Effector memory CD4-positive, alpha-beta T cell (primary cell): ENCODE results near the gene NEUROG1.
"Not testable (repeated sequence)": the region's sequence is repeated elsewhere in the genome, so short reads cannot be mapped to it uniquely, and the experiment has no call there.

Experiments
- DNase-seq, 3 donors: peaks; one replicate each; pipeline ENCODE4 v3.0.0-alpha.2; 2020
- H3K27ac ChIP-seq: 2 replicates; pipeline ENCODE4 v1.7.0; 2013; ENCODE audit warnings: mild to moderate bottlenecking, low read length, moderate library complexity; ENCODE audit not compliant: insufficient read depth, poor library complexity, severe bottlenecking
- H3K27me3 ChIP-seq: replicated peaks from 2 replicates; pipeline ENCODE4 v1.7.0; 2013; ENCODE audit warnings: mild to moderate bottlenecking, low read length; ENCODE audit not compliant: insufficient read depth, control insufficient read depth, poor library complexity, severe bottlenecking
- H3K36me3 ChIP-seq: 2 replicates; pipeline ENCODE4 v1.7.0; 2013; ENCODE audit warnings: mild to moderate bottlenecking, low read length, moderate library complexity; ENCODE audit not compliant: control insufficient read depth, insufficient read depth
- H3K4me1 ChIP-seq: 2 replicates; pipeline ENCODE4 v1.7.0; 2013; ENCODE audit warnings: low read length, mild to moderate bottlenecking; ENCODE audit not compliant: control insufficient read depth, insufficient read depth, poor library complexity, severe bottlenecking
- H3K4me3 ChIP-seq: 2 replicates; pipeline ENCODE4 v1.7.0; 2013; ENCODE audit warnings: low read length, low read depth, mild to moderate bottlenecking; ENCODE audit not compliant: insufficient read depth, poor library complexity, severe bottlenecking
- H3K9me3 ChIP-seq: 2 replicates; pipeline ENCODE4 v1.7.0; 2013; ENCODE audit warnings: mild to moderate bottlenecking, low read length, moderate library complexity; ENCODE audit not compliant: control insufficient read depth

The NEUROG1 gene

DNA sequence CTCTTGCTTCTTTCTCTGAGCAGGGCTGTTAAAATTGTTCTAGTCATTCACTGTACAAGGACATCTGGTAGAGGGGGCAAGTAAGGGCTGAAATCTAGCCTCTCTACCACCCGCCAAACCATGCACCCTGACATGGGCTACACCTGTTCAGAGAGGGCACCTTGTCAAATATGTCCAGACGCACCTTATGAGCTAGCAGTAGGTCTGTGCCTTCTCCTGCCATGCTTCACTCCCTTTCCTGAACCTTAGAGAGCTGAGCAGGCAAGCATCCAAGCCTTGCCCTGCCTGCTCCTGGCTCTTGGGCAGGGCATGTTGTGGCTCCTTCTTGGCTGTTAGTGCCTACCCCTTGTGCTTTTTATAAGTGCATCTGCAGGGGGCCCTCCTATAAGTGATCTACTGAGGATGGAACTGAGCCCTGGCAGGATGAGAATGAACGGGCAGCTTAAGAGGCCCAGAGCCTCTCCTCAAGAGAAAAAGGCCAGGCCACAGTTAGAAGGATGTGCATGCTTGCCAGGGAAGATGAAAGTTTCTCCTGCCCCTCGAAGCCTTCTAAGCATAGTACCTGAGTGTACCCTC lies 3.8 kb upstream of the NEUROG1 start:
- Histone ChIP-seq H3K36me3 (no peaks in the 10 kb centered on the region), H3K4me1 (peaks cover 5% of the 10 kb centered on the region), H3K27me3 (peaks cover 34% of the 10 kb centered on the region), H3K27ac (no peak overlapping the region), H3K9me3 (no peaks in the 10 kb centered on the region), H3K4me3 (no peak overlapping the region)
- DNase-seq = no peak

DNA sequence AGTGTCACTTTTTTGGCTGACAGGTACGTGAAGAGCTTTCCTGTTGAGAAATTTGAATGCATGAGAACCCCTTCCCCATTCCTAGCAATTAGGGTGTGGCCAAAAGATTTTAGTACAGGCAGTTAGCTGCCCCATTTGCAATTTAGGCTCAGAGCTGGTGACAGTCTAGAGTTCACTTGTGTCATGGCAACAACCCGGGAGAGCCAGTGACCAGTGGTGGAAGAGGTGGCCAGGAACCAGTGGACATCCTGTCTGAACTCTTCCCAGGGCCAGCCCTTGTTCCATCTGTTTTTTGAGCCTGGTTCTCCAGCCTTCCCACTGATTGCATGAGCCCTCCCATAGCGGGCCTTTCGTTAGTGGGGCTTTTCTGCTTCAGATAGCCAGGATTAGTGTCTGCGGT lies 2.5 kb upstream of the NEUROG1 start:
- Histone ChIP-seq H3K4me3 (no peak overlapping the region), H3K27me3 (peaks cover 28% of the 10 kb centered on the region), H3K36me3 (no peaks in the 10 kb centered on the region), H3K9me3 (no peaks in the 10 kb centered on the region), H3K27ac (no peak overlapping the region), H3K4me1 (no peaks in the 10 kb centered on the region)
- DNase-seq = no peak

DNA sequence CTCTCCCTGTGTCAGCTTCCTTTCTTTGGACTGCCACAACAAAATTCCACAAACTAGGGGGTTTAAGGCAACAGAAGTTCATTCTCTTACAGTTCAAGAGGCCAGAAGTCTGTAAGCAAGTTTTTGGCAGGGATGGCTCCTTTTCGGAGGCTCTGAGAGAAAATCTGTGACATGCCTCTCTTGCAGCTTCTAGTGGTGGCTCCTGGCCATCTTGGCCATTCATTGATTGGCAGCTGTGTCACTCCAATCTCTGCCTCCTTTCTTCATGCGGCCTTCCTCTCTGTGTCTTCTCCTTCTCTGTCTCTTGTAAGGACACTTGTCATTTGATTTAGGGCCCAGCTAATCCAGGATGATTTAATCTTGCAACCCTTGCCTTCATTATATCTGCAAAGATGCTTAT lies 2.0 kb upstream of the NEUROG1 start:
- Histone ChIP-seq H3K27ac (no peak overlapping the region), H3K4me1 (no peaks in the 10 kb centered on the region), H3K4me3 (no peak overlapping the region), H3K27me3 (peaks cover 22% of the 10 kb centered on the region), H3K9me3 (no peaks in the 10 kb centered on the region), H3K36me3 (no peaks in the 10 kb centered on the region)
- no peak for DNase-seq

DNA sequence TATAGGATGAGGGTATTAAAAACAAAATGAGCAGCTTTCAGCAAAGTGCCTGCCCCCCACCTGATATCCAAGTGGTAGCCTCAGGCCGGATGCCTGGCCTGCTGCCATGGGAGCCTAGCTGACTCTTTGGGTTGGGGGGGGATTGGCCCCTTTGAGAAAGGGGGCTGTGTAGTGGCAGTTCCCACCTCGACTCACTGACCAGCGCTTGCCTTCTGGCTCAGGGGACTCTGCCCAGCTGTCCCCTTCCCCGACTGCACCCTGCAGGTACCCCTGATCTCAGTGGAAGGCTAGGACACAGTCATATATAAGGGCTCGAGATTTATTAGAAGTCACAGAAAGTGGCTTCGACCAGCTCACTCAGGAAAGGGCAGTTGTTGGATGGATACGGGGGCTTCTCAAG lies 1.5 kb upstream of the NEUROG1 start:
- Histone ChIP-seq H3K27me3 (peaks cover 21% of the 10 kb centered on the region), H3K27ac (no peak overlapping the region)

DNA sequence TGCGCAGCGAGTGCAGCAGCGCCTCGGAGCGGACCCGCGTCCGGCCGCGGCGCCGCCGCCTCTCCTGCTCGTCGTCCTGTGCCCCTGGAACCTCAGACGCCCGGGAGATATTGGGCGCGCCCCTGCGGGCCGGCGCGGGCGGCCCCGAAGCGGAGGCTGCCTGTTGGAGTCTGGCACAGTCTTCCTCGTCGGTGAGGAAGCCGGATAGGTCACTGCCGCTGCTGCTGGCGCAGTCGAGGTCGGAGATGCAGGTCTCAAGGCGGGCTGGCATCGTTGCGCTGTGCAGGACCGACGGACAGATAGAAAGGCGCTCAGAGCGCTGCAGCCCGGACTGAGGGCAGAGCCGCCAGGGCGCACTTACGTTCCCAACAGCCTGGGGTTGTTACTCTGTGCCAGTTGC lies 344 bp downstream of the NEUROG1 start:
- Histone ChIP-seq H3K9me3 (no peaks in the 10 kb centered on the region), H3K27me3 (peaks cover 21% of the 10 kb centered on the region), H3K4me3 (no peak overlapping the region), H3K4me1 (no peaks in the 10 kb centered on the region), H3K27ac (no peak overlapping the region), H3K36me3 (no peaks in the 10 kb centered on the region)
- no peak for DNase-seq

More for the DNA sequence above, 1.5 kb upstream of the NEUROG1 start:
- no peaks in the 10 kb centered on the region for H3K4me1 ChIP-seq
- H3K9me3 ChIP-seq = no peaks in the 10 kb centered on the region
- no peaks in the 10 kb centered on the region for H3K36me3 ChIP-seq
- H3K4me3 ChIP-seq = no peak overlapping the region
- no peak for DNase-seq

DNA sequence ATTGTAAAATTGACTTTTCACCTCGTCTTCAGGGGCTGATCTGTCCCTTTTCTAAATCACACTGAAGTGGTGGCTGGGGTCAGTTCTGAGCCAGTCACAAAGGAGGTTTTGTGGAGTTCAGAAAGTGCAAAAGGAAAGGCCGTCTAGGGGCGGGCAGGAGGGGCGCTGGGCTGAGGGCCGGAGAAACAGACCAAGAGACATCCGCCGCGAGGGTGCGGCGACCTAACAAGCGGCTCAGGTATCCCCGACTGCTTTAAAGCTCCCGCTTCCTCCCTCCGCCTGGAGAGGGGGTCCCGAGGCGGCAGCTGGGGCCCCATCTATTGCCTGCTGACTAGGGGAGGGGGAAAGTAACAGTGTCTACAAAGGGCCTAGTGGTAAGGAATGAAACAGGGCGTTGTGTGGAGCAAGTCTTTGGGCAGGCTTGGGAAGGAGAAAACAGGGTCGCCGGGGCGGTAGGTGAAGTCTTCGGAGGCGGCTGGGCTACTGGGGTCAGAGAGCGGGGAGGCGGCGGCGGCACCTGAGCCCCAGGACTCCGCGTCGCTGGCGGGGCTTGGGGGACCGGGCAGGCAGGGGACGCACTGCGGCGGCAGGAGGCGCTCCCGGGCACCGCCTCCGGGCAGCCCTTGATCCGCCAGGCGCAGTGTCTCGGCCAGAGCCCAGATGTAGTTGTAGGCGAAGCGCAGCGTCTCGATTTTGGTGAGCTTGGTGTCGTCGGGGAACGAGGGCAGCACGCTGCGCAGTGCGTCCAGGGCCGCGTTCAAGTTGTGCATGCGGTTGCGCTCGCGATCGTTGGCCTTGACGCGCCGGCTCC lies 950 bp downstream of the NEUROG1 start:
- Histone ChIP-seq H3K4me1 (no peaks in the 10 kb centered on the region), H3K36me3 (no peaks in the 10 kb centered on the region), H3K4me3 (no peak overlapping the region), H3K27me3 (peaks cover 21% of the 10 kb centered on the region), H3K9me3 (no peaks in the 10 kb centered on the region), H3K27ac (no peak overlapping the region)
- DNase-seq = no peak

DNA sequence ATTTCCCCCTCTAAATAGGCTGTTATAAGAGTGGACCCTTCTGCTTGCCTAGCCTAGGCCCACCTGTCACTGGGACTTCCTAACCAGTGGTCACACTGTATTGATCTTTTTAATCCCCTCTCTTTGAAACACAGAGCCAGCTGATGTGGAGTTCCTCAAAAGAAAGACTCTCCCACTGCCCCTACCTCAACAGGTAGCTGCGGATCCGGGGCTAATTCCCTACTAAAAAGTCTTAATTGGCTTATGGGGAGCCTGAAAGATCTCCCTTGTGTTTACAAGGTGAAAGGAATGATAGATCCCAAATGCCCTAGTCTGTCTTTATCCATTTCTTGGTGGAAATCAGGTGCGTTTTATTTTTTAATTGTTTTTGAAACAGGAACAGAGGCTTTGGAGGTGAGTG lies 2.0 kb downstream of the NEUROG1 start:
- DNase-seq = no peak
- H3K4me1 ChIP-seq = no peaks in the 10 kb centered on the region
- H3K27ac ChIP-seq = no peak overlapping the region
- H3K4me3 ChIP-seq = no peak overlapping the region
- H3K27me3 ChIP-seq = peaks cover 13% of the 10 kb centered on the region
- H3K36me3 ChIP-seq = no peaks in the 10 kb centered on the region
- H3K9me3 ChIP-seq = no peaks in the 10 kb centered on the region

DNA sequence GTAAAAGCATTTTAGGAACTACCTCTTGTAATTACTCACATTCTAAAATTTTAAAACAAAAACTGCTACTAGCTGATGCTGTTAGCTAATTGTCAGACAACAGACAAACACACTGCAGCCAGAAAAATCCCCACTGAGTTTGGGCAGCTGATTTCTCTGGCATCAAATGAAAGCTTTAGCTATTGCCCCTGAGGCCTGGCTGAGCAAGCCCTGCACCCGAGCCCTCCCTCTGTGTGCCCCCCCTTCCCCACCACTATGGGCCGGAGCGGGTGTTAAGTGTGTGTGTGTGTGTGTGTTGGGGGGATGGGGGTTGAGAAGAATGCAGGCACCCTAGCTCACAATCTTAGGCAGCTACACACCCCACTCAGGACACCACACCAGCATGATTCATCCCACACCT lies 2.4 kb downstream of the NEUROG1 start:
- H3K9me3 ChIP-seq = no peaks in the 10 kb centered on the region
- H3K27me3 ChIP-seq = peaks cover 13% of the 10 kb centered on the region
- no peak overlapping the region for H3K27ac ChIP-seq
- no peak for DNase-seq
- H3K36me3 ChIP-seq = no peaks in the 10 kb centered on the region
- no peaks in the 10 kb centered on the region for H3K4me1 ChIP-seq
- no peak overlapping the region for H3K4me3 ChIP-seq

DNA sequence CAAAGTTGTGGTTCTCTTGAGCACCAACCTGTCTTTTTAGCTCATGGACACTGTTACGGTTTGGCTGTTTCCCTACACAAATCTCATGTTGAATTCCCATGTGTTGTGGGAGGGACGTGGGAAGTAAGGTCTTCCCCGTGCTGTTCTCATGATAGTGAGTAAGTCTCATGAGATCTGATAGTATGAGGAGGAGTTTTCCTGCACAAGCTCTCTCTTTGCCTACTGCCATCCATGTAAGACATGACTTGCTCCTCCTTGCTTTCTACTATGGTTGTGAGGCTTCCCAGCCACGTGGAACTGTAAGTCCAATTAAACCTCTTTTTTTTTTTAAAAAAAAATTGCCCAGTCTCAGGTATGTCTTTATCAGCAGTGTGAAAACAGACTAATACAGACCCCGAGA lies 6.2 kb downstream of the NEUROG1 start:
- H3K4me1 ChIP-seq, H3K27ac ChIP-seq, H3K4me3 ChIP-seq, DNase-seq, H3K27me3 ChIP-seq, H3K9me3 ChIP-seq, H3K36me3 ChIP-seq: not testable (repeated sequence)

DNA sequence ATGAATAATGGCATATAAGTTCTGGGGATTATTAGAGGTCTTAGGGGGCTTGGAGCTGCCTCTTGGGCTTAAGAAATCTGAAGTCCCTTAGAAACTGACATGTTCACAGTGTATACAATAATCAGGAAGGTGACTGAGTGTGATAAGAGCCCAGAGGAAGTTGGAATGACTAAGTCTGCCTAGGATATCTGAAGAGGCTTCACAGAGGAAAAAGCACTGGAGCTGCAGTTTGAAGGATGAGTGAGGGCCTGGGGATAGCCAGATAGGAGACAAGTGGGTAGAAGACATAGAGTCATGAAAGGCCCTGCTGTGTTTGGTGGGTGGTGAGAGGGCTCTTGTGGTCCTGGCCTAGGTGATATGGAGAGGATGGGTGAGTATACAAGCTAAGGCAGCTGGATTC lies 8.8 kb downstream of the NEUROG1 start:
- no peaks in the 10 kb centered on the region for H3K9me3 ChIP-seq
- H3K4me1 ChIP-seq = no peaks in the 10 kb centered on the region
- no peak overlapping the region for H3K4me3 ChIP-seq
- H3K27me3 ChIP-seq = no peaks in the 10 kb centered on the region
- no peak overlapping the region for H3K27ac ChIP-seq
- DNase-seq = no peak
- H3K36me3 ChIP-seq = no peaks in the 10 kb centered on the region
